LNCAP (cell line): ENCODE results near the gene HOXA1.

Source experiments
- TF ChIP-seq, protein P1 (sequence below): fragments of 450-650 bp; IDR thresholded peaks from 2 replicates; pipeline ENCODE4 v1.5.1; 2017; ENCODE audit warnings: mild to moderate bottlenecking

Gene HOXA1

DNA sequence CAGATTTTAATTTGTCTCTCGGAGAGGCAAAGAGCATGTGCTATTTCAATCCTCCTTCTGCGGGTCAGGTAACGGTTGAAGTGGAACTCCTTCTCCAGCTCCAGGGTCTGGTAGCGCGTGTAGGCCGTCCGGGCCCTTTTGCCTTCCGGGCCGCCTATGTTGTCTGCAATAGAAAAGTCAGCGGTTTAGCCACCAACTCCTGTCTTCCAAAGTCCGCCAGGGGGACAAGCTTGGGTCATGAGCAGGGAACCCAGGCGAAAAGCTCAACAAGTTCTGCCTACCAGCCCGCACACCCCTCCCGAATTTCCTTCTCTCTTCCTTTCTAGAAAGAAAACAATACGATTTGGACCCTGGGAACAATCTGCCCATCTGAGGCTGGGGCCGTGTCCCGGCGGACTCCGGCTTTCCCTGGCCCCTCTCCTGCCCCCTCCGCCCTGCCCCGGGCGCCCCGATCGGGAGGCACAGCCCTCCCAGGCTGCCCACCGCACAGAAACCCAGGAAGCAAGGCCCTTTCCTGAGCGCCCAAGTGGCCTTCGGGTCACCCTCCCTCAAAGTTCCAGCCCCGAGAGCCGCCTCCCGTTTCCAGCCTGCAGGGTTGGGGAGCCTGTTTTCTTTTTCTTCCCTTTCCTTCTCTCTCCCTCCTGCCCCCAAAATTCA lies 46.3 kb upstream of the HOXA1 start:
- TF ChIP-seq, protein P1, sequence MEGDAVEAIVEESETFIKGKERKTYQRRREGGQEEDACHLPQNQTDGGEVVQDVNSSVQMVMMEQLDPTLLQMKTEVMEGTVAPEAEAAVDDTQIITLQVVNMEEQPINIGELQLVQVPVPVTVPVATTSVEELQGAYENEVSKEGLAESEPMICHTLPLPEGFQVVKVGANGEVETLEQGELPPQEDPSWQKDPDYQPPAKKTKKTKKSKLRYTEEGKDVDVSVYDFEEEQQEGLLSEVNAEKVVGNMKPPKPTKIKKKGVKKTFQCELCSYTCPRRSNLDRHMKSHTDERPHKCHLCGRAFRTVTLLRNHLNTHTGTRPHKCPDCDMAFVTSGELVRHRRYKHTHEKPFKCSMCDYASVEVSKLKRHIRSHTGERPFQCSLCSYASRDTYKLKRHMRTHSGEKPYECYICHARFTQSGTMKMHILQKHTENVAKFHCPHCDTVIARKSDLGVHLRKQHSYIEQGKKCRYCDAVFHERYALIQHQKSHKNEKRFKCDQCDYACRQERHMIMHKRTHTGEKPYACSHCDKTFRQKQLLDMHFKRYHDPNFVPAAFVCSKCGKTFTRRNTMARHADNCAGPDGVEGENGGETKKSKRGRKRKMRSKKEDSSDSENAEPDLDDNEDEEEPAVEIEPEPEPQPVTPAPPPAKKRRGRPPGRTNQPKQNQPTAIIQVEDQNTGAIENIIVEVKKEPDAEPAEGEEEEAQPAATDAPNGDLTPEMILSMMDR, result no peak

DNA sequence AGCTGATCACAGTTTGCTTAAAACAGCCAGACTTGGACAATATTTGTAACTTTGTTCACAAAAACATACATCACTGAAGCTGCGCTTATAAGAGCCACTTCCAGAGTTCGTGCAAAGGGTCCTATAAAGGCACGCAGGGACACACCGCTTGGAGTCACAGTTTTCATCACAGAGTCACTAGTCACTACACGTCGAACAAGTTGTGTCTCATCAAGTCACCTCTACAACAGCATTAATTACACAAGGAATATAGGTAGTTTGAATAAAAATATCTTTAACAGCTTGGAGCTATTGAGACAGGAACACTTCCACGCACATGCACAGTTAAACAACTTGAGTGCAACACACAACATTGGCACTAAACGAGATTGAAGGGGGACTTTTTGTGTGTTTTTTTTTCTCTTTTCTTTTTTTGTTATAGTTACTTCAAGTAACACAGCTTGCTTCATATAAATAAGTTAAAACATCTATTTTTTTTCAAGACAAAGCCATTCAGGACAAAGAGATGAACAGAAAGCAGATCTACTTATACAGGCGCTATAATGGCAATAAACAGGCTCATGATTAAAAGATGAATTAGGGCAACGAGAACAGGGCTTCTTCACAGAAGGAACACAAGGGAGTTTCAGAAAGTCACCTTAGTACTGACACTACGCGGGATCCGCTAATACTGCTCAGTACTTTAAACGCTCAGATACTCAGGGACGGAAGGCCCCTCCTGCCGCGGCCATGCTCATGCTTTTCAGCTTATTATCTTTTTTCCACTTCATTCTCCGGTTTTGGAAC lies 45.5 kb upstream of the HOXA1 start:
- TF ChIP-seq, protein P1, result no peak

GRCh38 chr7:27140126-27140857 lies 44.5 kb upstream of the HOXA1 start:
- TF ChIP-seq, protein P1, result no peak

GRCh38 chr7:27139334-27140125 lies 43.7 kb upstream of the HOXA1 start:
- TF ChIP-seq, protein P1, result no peak

DNA sequence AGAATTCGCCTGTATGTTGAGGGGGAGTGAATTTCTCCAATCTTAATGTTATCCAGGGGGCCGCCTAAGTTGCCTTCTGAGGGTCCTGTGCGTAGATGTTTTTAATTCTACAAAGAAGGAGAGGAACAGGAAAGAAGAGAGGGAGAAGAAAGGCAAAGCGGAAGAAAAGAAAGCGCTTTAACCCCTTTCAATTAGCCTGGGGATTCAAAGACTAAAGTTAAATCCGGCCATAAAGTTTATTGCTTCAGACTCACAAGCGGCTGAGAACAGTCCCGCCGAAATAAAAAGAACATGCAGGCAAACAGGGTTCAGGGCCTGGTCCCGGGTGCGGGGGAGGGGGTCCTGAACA lies 43.2 kb upstream of the HOXA1 start:
- TF ChIP-seq, protein P1, result no peak

DNA sequence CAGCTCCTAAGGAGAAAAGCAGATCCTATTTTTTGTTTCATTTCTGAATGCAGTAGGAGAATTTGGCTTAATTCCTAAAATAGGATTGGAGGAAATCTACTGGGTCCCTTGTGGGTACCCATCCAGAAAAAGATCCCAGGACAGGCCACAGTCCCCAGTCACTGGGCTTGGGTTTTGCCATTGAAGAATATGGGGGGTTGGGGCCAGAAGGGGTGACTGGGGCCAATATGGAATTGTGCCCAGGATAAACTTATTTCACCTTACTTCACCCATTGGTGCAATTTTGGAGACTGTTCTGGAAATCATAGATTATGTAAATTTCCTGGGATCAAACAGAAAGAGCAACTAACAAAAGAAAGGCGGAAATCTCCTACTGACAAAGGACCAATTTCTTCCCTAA lies 42.7 kb upstream of the HOXA1 start:
- TF ChIP-seq, protein P1, result no peak
